ENCODE results near the gene SLC34A3. TPM values are rescaled to one million over a fixed set of nuclear protein-coding genes. Genes with fewer than 3 reads are reported as not detected.
"Not testable (repeated sequence)": the region's sequence is repeated elsewhere in the genome, so short reads cannot be mapped to it uniquely, and the experiment has no call there.

SLC34A3 gene
- total and polyA plus RNA-seq, 4 donors = 0.06 to 1.6 (median 0.95) TPM; not detected in 1

DNA sequence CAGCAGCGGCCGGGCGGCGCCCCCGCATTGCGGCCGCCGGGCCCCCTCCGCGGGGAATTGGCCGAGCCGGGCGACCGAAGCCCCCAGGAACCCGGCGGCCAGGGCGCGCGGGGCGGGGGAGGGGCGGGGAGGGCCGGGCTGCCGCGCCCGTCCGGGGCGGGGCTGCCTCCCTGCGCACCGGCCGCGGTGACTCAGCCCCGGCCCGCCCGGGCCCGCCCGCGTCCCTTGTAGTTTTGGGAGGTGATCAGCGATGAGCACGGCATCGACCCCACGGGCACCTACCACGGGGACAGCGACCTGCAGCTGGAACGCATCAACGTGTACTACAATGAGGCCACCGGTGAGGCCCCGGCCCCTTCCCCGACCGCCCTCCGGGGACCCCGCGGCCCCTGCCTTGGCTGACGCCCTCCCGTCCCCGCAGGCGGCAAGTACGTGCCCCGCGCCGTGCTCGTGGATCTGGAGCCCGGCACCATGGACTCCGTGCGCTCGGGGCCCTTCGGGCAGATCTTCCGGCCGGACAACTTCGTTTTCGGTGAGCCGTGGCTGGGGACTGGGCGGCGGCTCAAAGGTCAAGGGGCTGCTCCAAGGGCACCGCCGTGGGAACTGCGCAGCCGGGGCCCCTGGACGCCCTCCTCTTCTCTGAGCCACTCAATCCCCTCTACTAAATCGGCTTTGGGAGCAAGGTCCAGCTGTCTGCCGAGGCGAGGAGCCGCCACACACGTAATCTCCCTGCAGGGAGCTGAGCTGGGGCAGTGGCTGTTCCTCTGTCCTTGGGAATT, 11.0 kb downstream of the SLC34A3 start:
- H3K27ac ChIP-seq (ENCODE audit: low read depth, low read length) = peak overlapping the region; percentile 33
- no peaks in the 10 kb centered on the region for H3K27me3 ChIP-seq (ENCODE audit: control insufficient read depth, insufficient read depth, low read length)
- peaks cover 56% of the 10 kb centered on the region for H3K36me3 ChIP-seq (ENCODE audit: control insufficient read depth, insufficient read depth, low read length)
- peak overlapping the region; percentile 66 for H3K4me3 ChIP-seq (ENCODE audit: low read depth, low read length)
- peaks cover 74% of the 10 kb centered on the region for H3K4me1 ChIP-seq (ENCODE audit: control insufficient read depth, insufficient read depth, low read length)
- H3K9me3 ChIP-seq (ENCODE audit: control insufficient read depth, insufficient read depth, low read length) = no peaks in the 10 kb centered on the region
- under 1% methylated on average over 75 of the region's 83 CpGs for WGBS (ENCODE audit: insufficient coverage)
- DNase-seq (ENCODE audit: low read depth in 4 of 6, low spot score in 6 of 6) = no peak

DNA sequence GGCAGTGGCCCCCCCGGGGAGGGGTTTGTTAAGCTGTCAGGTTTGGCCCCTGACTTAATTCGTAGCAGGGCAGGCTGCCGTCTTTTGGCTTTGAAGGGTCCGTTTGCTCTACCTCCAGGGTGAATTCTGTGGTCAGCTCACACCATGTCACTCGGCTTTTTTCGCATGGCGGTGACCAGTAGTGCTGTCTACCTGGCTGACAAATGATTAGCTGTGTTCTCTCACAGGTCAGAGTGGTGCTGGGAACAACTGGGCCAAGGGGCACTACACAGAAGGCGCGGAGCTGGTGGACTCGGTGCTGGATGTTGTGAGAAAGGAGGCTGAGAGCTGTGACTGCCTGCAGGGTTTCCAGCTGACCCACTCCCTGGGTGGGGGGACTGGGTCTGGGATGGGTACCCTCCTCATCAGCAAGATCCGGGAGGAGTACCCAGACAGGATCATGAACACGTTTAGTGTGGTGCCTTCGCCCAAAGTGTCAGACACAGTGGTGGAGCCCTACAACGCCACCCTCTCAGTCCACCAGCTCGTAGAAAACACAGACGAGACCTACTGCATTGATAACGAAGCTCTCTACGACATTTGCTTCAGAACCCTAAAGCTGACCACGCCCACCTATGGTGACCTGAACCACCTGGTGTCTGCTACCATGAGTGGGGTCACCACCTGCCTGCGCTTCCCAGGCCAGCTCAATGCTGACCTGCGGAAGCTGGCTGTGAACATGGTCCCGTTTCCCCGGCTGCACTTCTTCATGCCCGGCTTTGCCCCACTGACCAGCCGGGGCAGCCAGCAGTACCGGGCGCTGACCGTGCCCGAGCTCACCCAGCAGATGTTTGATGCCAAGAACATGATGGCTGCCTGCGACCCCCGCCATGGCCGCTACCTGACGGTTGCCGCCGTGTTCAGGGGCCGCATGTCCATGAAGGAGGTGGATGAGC, 11.8 kb downstream of the SLC34A3 start:
- no peaks in the 10 kb centered on the region for H3K27me3 ChIP-seq (ENCODE audit: control insufficient read depth, insufficient read depth, low read length)
- 78% methylated on average over 35 of the region's 36 CpGs for WGBS (ENCODE audit: insufficient coverage)
- no peak overlapping the region for H3K27ac ChIP-seq (ENCODE audit: low read depth, low read length)
- H3K4me3 ChIP-seq (ENCODE audit: low read depth, low read length) = peak overlapping the region; percentile 66
- peaks cover 50% of the 10 kb centered on the region for H3K36me3 ChIP-seq (ENCODE audit: control insufficient read depth, insufficient read depth, low read length)
- H3K9me3 ChIP-seq (ENCODE audit: control insufficient read depth, insufficient read depth, low read length) = no peaks in the 10 kb centered on the region
- no peak for DNase-seq (ENCODE audit: low read depth in 4 of 6, low spot score in 6 of 6)
- H3K4me1 ChIP-seq (ENCODE audit: control insufficient read depth, insufficient read depth, low read length) = peaks cover 66% of the 10 kb centered on the region

DNA sequence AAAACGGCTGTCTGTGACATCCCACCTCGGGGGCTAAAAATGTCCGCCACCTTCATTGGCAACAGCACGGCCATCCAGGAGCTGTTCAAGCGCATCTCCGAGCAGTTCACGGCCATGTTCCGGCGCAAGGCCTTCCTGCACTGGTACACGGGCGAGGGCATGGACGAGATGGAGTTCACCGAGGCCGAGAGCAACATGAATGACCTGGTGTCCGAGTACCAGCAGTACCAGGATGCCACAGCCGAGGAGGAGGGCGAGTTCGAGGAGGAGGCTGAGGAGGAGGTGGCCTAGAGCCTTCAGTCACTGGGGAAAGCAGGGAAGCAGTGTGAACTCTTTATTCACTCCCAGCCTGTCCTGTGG, 12.5 kb downstream of the SLC34A3 start:
- H3K36me3 ChIP-seq (ENCODE audit: control insufficient read depth, insufficient read depth, low read length) = peaks cover 44% of the 10 kb centered on the region
- not testable (repeated sequence) for DNase-seq (ENCODE audit: low read depth in 4 of 6, low spot score in 6 of 6); H3K9me3 ChIP-seq (ENCODE audit: control insufficient read depth, insufficient read depth, low read length); H3K27me3 ChIP-seq (ENCODE audit: control insufficient read depth, insufficient read depth, low read length); H3K4me3 ChIP-seq (ENCODE audit: low read depth, low read length); H3K27ac ChIP-seq (ENCODE audit: low read depth, low read length)
- 92% methylated on average over 11 of the region's 18 CpGs for WGBS (ENCODE audit: insufficient coverage)
- H3K4me1 ChIP-seq (ENCODE audit: control insufficient read depth, insufficient read depth, low read length) = peaks cover 59% of the 10 kb centered on the region

DNA sequence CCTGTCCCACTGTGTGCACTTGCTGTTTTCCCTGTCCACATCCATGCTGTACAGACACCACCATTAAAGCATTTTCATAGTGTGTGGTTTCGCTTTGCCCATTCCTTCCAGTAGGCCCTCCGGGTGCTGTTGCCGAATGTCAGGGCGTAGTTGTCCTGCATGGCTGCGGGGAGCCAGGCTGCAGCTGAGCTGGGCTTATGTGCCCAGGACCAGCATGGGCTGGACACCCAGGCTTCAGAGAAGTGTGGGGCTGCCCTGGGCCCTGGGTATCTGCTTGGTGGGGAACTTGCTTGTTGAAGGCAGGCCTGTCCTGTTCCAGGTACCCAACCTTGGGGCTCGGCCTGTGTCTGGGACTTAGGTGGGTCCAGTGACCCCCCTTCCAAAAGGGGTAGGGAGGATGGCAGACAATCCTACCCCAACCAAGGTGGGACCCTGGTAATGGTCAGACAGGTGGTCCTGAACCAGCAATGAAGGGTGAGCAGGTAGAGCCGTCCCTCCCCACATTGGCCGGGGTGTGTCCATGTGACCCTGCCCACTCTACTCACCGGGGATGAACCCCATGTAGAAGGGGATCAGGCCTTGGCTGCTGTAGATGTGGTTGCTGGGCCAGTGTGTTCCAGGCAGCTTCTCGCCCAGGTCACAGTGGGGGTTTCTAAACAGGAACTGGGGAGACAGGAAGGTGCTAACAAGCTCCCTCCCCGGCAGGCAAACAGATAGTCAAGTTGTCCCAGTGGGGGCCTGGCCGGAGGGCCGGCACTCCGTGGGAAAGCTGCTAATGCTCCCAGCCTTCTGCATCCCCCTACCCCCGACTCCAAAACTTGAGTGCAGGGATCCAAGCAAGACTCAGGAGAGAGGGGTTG, 13.2 kb downstream of the SLC34A3 start:
- peaks cover 38% of the 10 kb centered on the region for H3K36me3 ChIP-seq (ENCODE audit: control insufficient read depth, insufficient read depth, low read length)
- no peak overlapping the region for H3K27ac ChIP-seq (ENCODE audit: low read depth, low read length)
- H3K27me3 ChIP-seq (ENCODE audit: control insufficient read depth, insufficient read depth, low read length) = no peaks in the 10 kb centered on the region
- whole genome bisulfite sequencing (ENCODE audit: insufficient coverage) = 69% methylated on average over 13 of the region's 15 CpGs
- peaks cover 52% of the 10 kb centered on the region for H3K4me1 ChIP-seq (ENCODE audit: control insufficient read depth, insufficient read depth, low read length)
- H3K9me3 ChIP-seq (ENCODE audit: control insufficient read depth, insufficient read depth, low read length) = no peaks in the 10 kb centered on the region
- DNase-seq (ENCODE audit: low read depth in 4 of 6, low spot score in 6 of 6) = no peak
- no peak overlapping the region for H3K4me3 ChIP-seq (ENCODE audit: low read depth, low read length)

- no peak overlapping the region for H3K4me3 ChIP-seq (ENCODE audit: low read depth, low read length)
- no peak overlapping the region for H3K27ac ChIP-seq (ENCODE audit: low read depth, low read length)
- H3K9me3 ChIP-seq (ENCODE audit: control insufficient read depth, insufficient read depth, low read length) = no peaks in the 10 kb centered on the region
- no peak for DNase-seq (ENCODE audit: low read depth in 4 of 6, low spot score in 6 of 6)
- 49% methylated on average over 36 of the region's 36 CpGs for WGBS (ENCODE audit: insufficient coverage)
- H3K4me1 ChIP-seq (ENCODE audit: control insufficient read depth, insufficient read depth, low read length) = peaks cover 43% of the 10 kb centered on the region
- peaks cover 36% of the 10 kb centered on the region for H3K36me3 ChIP-seq (ENCODE audit: control insufficient read depth, insufficient read depth, low read length)
- H3K27me3 ChIP-seq (ENCODE audit: control insufficient read depth, insufficient read depth, low read length) = no peaks in the 10 kb centered on the region
Measured at GRCh38 chr9:137244486-137245449, 14.1 kb downstream of the SLC34A3 start.

- peaks cover 36% of the 10 kb centered on the region for H3K36me3 ChIP-seq (ENCODE audit: control insufficient read depth, insufficient read depth, low read length)
- H3K4me3 ChIP-seq (ENCODE audit: low read depth, low read length) = no peak overlapping the region
- H3K9me3 ChIP-seq (ENCODE audit: control insufficient read depth, insufficient read depth, low read length) = no peaks in the 10 kb centered on the region
- peaks cover 39% of the 10 kb centered on the region for H3K4me1 ChIP-seq (ENCODE audit: control insufficient read depth, insufficient read depth, low read length)
- WGBS (ENCODE audit: insufficient coverage) = 84% methylated on average over 25 of the region's 25 CpGs
- no peak overlapping the region for H3K27ac ChIP-seq (ENCODE audit: low read depth, low read length)
- no peaks in the 10 kb centered on the region for H3K27me3 ChIP-seq (ENCODE audit: control insufficient read depth, insufficient read depth, low read length)
- peak in 1 of 6 donors; percentile 67 for DNase-seq (ENCODE audit: low read depth in 4 of 6, low spot score in 6 of 6)
Measured at GRCh38 chr9:137245450-137246421, 15.0 kb downstream of the SLC34A3 start.

- Histone ChIP-seq H3K27me3 (ENCODE audit: control insufficient read depth, insufficient read depth, low read length) (no peaks in the 10 kb centered on the region), H3K36me3 (ENCODE audit: control insufficient read depth, insufficient read depth, low read length) (peaks cover 29% of the 10 kb centered on the region), H3K27ac (ENCODE audit: low read depth, low read length) (no peak overlapping the region), H3K4me3 (ENCODE audit: low read depth, low read length) (no peak overlapping the region), H3K4me1 (ENCODE audit: control insufficient read depth, insufficient read depth, low read length) (peaks cover 33% of the 10 kb centered on the region), H3K9me3 (ENCODE audit: control insufficient read depth, insufficient read depth, low read length) (no peaks in the 10 kb centered on the region)
- DNase-seq (ENCODE audit: low read depth in 4 of 6, low spot score in 6 of 6) = no peak
- 65% methylated on average over 18 of the region's 20 CpGs for WGBS (ENCODE audit: insufficient coverage)
Measured at GRCh38 chr9:137247135-137247915, 16.6 kb downstream of the SLC34A3 start.

All from spinal cord (tissue), 10 donors.